ENCODE measurements around the gene IL23A.
A peak's percentile ranks its signal among the peaks of the same experiment; 100 is the strongest.
"Not testable (repeated sequence)": the region's sequence is repeated elsewhere in the genome, so short reads cannot be mapped to it uniquely, and the experiment has no call there.

The IL23A gene

DNA sequence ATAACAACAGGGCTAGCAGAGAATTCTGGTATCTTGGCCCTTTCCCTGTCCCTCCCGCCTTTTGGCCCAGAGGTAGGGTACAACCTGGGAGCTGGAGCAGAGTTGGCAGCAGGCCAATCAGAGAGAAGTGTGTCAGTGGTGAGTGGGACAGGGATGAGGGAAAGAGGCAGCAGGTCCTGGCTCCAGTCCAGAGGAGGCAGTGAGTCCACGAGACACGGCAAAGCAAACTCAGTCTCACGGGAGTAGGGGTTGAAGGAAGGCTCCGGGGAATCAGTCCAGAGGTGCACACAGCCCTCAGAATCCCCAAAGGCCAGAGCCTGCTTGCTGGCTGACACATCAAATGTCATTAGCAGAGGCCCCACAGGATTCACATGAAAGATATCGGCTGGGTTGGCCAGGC is 12.2 kb upstream of the IL23A start:
- DNase-seq = no peak

DNA sequence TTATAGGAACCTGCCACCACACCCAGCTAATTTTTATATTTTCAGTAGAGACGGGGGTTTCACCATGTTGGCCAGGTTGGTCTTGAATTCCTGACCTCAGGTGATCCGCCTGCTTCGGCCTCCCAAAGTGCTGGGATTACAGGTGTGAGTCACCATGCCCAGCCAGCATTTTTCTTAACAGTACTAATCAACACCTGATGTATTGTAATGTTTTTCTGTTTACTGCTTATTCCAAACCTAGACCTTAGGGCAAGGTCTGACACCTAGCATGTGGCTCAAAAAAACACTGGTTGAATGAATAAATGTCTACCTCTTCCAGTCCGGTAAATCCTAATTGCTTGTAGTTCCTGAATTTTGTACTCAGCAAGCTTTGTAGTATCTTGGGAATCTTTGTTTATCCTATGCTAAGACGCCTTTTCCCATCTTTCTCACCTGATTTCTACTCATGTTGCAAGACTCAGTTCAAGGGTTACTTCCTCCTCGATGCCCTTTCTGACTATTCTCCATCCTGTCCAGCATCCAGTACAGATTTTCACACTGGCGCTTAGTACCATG is 7.7 kb upstream of the IL23A start:
- no peak for DNase-seq

DNA sequence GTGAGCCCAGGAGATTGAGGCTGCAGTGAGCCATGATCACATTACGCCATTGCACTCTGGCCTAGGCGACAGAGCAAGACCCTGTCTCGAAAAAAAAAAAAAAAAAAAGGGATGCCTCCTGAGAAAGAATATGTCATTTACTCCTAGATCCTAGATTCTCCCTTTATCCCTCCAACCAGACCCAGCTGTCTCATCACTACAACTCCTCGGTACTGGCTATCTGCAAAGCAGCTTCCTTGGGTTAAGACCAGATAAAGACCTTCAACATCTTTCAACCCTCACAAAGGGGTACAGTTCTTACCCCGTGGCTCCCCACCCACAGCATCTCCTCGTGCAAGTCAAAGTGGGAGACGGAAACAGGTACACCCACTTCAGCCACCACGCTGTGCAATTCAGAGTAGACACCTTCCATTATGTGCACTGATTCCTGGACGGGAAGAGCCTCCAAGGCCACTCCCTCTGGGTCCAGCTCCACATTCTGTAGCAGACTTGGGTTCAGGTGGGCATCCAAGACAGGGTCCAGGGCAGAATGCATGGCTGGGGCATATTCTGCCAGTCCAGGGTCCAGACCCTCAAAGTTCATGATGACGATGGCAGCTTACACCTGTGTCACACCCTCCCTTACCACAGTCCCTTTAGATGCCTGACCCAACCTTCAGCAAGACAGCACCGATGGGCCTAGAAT is 6.0 kb upstream of the IL23A start:
- DNase-seq = no peak

DNA sequence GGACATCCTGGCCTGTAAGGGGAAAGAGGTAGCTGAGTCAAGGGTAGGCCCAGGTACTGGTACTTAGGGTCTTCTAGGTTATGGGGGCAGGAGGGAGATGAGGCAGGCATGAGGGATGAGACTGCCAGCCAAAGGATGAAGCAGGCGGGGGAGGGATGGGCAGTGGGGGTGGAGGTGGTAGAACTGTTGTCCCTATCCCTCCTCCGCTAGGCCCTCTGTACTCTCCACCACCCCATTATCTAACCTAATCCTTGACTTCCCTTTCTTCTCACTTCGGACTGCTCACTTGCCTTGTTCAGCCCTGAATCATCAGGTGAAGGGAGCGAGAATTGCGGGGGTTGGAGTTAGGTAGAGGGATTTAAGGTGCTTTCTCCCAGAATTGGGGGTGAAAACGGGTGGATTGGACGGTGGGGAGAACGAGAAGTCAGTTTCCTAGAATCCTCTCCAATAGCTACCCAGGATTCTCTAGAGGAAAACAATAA is 5.4 kb upstream of the IL23A start:
- DNase-seq = no peak

DNA sequence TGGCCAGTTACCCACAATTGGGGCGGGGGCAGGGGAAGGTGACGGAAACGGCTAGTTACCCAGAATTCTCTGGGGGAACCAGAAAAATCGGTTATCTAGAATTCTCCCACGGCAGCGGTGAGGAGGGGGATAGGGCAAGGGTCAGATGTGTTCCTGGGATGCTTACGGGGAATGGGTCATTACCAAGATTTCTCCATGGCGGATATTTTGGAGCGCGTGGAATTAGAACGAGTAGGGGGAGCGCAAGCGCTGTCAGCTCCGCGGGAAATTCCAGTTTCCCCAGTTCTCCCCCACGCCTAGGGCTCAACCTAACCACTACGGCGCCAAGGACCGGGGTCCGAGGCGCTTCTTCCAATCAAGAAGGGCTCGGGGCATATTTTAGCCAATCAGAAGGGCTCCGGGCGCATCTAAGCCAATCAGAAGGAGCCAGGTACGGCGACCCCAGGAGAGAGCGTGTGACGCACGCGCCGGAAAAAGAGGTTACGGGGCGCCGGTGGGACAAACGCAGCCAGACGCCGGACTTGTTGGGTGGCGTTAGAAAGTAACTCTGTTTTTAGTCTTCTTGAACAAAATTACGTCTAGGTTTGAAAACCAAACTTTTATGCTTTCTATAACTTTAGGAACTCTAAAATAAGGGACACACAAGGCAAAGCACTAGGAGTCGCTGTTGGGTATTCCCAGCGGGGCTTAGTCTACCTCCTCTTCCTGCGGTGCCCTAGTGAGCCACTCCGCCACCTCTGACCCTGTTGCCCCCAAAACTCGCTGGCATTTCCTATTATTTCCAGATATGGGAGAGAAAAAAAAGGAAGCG is 4.8 kb upstream of the IL23A start, which contains the start of gene PAN2:
Gene PAN2 (minus strand): TSS at position 322 of the 811 bp plus-strand sequence. CDS start 906 bp downstream, outside the sequence.
- peak; percentile 95 for DNase-seq

DNA sequence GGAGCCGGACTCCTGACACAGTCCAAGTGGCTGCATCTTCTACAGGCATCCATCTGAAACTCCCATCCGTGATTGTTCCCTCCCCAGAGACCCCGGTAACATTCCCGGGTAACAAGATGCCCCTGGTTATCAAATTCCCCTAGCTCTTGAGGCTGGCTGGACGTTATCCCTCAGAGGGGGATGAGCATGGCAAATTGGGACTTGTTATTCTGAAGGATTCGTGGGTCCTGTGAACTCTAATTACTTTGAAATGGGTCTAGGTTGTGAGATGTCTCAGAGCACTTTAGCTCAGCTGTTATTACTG is 4.2 kb upstream of the IL23A start:
- DNase-seq = no peak

DNA sequence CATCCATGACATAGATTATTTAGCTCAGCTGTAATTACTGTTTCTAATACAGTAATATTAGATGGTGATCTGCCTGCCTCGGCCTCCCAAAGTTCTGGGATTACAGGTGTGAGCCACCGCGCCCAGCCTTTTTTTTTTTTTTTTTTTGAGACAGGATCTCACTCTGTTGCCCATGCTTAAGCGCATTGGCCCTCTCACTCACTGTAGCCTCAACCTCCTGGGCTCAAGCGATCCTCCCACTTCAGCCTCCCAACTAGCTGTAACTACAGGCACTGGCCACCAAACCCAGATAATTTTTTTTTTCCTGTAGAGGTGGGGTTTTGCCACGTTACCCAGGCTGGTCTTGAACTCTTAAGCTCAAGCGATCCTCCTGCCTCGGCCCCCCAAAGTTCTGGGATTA is 3.2 kb upstream of the IL23A start:
- not testable (repeated sequence) for DNase-seq

DNA sequence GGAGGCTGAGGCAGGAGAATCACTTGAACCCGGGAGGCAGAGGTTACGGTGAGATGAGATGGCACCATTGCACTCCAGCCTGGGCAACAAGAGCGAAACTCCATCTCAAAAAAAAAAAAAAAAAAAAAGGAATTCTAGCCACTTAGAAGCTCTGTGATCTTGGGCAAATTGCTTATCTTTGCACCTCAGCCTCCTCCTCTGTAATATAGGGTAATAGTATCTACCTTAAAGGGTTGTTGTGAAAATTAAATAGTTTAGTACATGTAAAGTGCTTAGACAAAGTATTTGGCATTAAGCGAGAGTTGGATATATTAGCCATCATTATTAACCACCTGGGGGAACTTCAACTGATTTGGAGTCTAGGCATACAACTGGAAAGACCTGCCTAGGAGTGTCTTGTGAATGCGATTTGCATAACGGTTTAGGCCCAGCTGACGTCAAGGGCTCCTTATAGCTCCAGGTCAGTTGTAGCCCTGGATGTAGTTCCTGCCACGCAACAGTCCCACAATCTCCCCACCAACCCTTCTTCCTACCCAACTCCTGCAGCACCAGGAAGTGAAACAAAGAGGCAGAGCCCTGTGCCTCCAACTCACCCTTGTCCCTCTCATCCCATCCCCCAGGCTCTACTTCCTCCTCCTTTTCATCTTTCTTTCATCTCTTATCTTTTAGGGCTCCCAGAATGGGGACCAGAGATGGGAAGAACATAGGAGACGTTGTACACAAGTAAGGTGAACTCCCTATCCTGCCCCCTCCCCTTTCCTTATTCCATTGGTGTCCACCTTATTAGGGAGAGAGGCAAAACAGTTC is 2.1 kb upstream of the IL23A start:
- DNase-seq = no peak

DNA sequence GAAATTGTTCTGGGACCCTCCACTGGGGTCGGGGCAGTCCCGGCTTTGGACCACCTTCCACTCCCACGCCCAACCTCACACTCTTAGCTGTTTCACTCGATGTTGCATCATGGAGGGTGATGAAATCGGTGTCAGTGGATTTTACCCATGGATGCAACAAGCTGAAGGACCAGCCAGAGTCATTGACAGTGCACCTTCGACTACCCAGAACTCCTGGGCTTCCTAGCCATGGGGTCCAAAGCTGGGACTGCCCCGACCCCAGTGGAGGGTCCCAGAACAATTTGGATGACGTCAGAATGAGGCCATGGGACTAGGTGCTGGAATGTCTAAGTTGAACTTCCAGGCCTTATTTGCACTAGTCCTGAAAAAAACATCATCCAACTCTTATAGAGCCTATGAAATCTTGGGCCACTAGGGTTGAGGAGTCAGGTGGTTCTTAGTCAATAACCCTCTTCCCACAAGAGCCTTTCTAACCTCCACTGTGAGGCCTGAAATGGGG is 882 bp upstream of the IL23A start:
- DNase-seq = no peak

DNA sequence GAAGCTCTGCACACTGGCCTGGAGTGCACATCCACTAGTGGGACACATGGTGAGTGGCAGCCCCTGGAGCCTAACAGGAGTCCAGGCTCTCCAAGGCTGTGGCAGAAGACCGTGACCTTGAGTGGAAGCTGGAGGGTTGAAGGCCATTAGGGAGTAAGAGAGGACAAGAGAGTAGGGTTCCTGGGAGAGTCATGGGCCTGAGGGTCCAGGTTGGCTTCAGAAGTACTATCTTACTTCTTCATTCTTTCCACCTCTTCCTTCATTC is 406 bp downstream of the IL23A start:
- DNase-seq = no peak

DNA sequence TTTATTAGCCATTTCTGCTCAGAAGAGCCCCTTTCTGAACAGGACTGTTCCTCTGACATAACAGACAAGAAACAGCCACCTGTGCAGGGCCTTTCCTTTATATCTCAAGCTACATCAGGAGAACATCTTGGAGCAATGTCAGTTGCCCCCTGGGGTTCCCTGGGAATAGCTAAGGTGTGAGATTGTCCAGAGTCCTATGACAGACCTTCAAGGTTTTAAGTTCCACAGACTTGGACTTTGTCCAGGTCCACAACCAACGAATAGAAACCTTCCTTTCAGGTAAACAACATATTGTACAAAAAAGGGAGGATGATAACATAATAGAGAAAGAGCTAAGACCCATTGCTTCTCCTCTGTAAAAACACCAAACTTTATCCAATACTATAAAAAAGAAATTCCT is 2.9 kb downstream of the IL23A start:
- no peak for DNase-seq

DNA sequence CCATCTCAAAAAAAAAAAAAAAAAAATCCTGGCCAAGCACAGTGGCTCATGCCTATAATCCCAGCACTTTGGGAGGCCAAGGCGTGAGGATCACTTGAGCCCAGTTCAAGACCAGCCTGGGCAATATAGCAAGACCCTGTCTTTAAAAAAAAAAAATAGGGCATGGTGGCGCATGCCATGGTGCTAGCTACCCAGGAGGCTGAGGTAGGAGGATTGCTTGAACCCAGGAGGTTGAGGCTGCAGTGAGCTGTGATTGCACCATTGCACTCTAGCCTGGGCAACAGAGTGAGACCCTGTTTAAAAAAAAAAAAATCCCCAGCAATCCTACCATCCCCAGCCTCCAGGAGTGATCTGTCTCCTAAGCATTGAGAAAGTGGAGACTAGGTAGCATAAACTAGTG is 3.6 kb downstream of the IL23A start:
- DNase-seq = not testable (repeated sequence)

DNA sequence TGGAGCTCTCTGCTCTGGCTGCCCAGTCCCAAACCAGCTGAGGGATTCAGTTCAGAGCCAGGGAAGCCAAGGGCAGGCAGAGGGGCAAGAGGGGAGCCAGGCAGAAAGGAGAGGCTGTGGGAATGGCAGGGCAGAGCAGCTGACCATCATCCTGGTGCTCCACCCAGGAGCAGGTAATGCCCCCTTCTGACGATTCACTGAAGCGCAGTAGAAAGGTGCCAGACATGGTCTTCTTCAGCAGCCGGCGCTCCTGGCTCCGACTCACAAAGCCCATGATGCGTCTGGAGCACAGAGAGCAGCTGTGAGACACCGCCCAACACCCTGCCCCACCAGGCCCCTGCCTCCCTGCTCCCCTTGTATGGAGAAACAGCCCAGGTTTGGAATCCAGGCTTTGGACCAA is 8.0 kb downstream of the IL23A start:
- peak; percentile 37 for DNase-seq

DNA sequence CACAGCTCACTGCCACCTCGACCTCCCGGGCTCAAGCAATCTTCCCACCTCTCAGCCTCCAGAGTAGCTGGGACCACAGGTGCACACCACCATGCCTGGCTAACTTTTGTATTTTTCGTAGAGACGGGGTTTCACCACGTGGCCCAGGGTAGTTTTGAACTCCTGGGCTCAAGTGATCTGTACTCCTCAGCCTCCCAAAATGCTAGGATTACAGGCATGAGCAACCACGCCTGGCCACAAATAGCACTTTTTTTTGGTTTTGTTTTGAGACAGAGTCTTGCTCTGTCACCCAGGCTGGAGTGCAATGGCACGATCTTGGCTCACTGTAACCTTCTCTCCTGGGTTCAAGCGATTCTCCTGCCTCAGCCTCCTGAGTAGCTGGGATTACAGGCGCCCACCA is 8.6 kb downstream of the IL23A start:
- not testable (repeated sequence) for DNase-seq

DNA sequence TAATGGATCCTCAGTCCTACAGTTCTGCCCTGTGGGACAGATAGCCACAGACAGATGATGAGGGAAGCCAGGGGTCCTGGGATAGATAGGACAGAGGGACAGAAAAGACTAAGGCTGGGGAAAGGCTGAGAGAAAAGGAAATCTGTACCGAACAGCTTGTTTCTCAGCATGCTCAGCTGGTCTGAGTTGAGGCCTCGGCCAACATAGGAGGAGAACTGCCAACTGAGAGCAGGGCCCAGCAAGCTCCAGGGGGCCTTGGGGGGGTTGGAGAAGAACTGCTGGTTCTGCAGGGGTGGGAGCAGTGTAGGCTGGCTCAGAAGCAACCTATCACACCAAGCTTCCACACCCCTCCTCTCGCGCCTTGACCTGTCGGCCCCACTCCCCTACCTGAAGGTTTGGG is 10.1 kb downstream of the IL23A start:
- no peak for DNase-seq

DNA sequence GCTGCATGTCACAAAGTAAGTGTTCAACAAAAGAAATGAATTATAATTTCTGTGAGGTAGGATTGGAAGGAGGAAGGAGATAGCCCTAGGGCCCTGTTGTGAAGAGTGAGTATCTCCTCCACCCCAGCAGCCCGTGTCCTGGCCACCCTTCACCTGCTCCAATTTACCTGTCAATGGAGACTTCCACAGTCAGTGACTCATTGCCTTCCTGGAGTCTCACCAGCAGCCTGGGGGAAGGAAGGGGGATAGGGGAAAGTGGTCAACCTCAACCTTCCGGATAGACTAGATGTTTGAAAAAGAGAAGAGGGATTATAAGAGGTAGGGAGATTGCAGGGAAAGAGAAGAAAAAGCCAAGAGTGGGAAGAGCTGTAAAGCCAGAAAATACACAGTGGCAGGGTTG is 12.0 kb downstream of the IL23A start:
- DNase-seq = no peak

DNA sequence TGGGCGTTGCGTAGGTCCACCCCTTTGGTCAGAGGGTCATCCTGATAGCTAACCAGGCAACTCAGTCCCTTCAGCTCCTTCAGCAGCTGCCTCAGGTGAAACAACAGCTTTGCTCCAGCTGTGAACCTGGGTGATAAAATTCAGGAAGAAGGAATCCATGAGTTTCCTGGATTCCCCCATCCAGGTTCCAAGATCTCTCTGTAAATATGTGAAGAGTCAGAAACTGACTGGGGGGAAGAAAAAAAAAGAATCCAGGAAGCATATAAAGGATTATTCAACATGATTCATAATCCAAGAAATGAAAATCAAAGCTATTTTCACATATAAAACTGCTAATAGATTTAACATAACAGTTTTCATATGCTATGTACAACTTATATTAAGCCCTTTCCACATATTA is 12.6 kb downstream of the IL23A start:
- no peak for DNase-seq

DNA sequence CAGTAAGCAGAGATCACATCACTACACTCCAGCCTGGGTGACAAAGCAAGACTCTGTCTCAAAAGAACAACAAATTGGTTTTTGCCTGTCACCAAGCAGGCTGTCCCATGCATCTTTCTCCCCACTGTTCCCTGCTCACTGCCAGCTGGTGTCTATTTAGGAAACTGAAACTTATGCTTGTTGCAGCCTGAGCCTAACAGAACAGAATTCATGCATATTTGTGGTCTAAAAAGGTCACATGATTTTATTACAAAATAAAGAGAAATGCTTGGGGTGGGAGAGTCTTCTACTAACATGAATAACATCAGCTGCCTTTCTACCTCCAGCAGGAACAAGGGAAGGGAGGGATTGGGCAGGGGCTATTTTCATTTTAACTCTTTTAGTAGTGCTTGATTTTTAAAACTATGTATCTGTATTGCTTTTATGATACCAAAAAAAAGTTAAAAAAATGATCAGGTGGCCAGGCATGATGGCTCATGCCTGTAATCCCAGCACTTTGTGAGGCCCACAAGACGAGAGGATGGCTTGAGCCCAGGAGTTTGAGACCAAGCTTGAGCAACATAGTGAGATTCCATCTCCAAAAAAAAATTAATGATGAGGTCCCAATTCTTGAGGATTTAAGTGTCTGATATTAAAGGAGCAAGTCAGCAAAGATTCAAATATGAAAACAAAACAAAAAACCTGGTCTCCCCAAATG is 20.3 kb downstream of the IL23A start:
- no peak for DNase-seq

DNA sequence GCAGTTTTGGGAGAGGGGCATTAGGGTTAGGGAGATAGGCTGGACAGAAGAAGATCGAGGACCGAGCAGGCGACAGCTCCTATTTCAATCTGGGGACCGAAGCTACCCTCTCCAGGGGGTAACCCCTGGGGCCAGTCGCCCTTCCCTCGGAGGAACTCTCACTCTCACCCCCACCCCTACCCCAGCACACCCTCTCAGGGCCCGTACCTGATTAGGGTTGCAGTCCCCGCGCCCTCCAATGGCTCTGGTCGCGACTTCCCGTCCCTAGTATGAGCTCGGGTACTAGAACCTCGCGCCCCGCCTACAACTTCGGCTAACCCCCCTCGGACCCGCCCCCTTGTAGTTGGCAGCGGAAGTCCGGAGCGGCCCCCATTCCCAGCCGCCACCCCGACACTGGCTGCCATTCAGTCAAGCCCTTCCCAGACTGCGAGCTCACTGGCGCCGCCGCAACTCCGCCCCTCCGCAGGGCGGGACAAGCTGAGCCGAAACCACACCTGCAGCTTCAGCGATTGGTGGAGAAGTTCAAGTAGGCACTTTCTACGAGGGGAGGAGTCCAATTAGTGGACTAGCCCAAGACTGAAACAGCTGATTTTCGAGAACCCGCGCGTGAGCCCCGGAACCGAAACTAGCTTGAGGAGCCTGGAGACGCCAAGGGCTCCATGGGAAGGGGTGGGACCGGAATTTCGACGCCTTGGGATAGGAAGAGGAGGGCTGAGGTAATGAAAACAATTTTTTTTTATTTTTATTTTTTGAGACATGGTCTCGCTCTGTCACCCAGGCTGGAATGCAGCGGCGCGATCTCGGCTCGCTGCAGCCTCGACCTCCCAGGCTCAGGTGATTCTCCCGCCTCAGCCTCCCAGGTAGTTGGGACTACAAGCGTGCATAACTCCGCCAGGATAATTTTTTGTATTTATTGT is 21.4 kb downstream of the IL23A start, which contains the start of gene STAT2:
Gene STAT2 (minus strand): TSS at position 257 of the 917 bp plus-strand sequence. CDS start 3,536 bp downstream, outside the sequence.
- peak; percentile 99 for DNase-seq

DNA sequence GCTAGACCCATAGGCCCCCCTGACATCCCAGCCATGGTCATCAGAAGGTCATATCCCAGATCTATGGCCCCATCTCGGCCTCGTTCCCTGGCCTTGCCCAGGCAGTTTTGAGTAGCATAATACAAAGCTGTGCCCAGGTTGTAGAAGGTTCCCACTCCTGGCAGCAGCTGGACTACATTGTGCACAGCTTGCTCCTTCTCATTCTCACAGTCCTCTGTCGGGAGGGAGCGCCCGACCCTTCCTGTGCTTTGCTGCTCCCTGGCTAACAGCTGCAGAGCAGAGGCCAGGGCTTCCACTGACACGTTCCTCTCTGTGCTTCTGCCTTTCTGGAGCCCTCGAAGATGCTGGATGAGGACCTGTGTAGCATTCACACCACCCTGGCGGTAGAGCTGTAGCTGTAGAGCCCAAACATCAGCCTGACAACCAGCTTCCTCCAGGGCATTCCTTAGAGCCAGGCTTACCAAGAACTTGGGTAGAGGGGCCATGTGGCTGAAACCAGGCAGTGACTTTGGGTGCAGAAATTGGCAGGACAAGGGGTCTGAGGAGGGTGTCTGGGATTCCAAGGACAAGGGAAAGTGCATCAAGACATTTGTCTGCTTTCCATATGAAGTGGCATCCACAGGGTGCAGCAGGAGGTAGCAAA is 22.9 kb downstream of the IL23A start:
- DNase-seq = no peak

Measured in activated CD4-positive, alpha-beta T cell treated with anti-CD3 and anti-CD28 coated beads for 48 hours (primary cell).